Testis (tissue), 2 donors: Measurements from ENCODE around the gene ZBTB20.

ENCODE experiments used
- CTCF ChIP-seq, 3 experiments: fragments of 450-650 bp in 2 of 3; fragments of 200-600 bp in 1 of 3; sonication (generic) in 1 of 3; IDR thresholded peaks; one replicate each; pipeline ENCODE4 v1.5.1; 2016 to 2019; ENCODE audit warnings: antibody characterized with exemption in 3 of 3, mild to moderate bottlenecking in 2 of 3, moderate library complexity in 1 of 3
- POLR2A ChIP-seq: fragments of 450-650 bp; IDR thresholded peaks from one replicate; pipeline ENCODE4 v1.6.1; 2017; ENCODE audit warnings: antibody characterized with exemption, mild to moderate bottlenecking, moderate library complexity

- TF ChIP-seq CTCF (IDR thresholded peaks at IDR 0.05) (no peak), POLR2A (no peak)
Measured at GRCh38 chr3:114307222-114307830, 839.8 kb downstream of the ZBTB20 start.
